ENCODE measurements around the gene CENPH. TPM values are rescaled to one million over a fixed set of nuclear protein-coding genes. Genes with fewer than 3 reads are reported as not detected.

Gene CENPH
- total and polyA plus RNA-seq, 2 of the 13 experiments (the other 11 are each of a cell fraction or from before 2014, with no cell fraction given) = 11.2 to 28.8 TPM

DNA sequence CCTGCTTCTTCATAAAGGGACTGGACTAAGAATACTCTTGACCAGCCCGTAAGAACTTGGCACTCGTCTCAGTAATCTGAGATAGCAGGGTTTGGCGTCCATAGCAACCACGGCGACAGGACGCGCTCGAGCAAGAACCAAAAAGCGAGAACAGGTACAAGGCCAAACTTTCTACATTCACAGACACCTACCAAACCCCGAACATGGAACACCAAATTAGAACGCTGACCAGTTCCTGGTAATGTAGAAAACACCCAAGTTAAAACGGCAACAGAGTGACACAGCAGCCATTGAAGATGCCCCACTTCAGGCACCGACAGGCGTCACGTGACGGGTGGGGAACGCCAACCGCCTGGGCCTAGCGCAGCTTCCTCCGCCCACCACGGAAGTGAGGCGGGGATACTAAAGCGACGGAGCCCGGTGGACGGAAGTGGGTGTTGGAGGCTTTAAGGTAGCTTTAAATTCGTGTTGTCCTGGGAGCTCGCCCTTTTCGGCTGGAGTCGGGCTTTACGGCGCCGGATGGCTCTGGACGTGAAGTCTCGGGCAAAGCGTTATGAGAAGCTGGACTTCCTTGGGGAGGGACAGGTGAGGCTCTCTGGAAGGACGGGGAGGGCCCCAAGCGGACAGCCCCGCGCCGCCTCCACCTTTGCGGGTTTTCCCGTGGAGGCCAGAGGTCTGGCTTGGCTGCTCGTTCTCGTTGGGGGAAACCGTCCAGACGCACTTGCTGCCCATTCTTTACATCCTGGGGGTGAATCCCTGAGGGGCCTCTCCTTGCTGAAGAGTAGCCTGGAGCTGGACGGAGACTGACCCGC lies 45.3 kb downstream of the CENPH start, which contains the start of gene CDK7 (continued):
- TF ChIP-seq ZNF770 (CRISPR knock-in tag; IDR thresholded peaks at IDR 0.05) (peak; percentile 81), FOXO1 (CRISPR knock-in tag; IDR thresholded peaks at IDR 0.05) (peak; percentile 12; the same call in 1 of the 2 replicates), ZZZ3 (CRISPR knock-in tag; IDR thresholded peaks at IDR 0.05; ENCODE audit: borderline replicate concordance) (no peak), ZNF678 (CRISPR knock-in tag; IDR thresholded peaks at IDR 0.05) (no peak), HOXA9 (CRISPR knock-in tag; IDR thresholded peaks at IDR 0.05; ENCODE audit: borderline replicate concordance) (no peak), NFYB (CRISPR knock-in tag; IDR thresholded peaks at IDR 0.05) (peak; percentile 68), SIN3A (IDR thresholded peaks at IDR 0.05; ENCODE audit: borderline replicate concordance, low read depth, low read length) (peak; percentile 99), ZNF839 (CRISPR knock-in tag; IDR thresholded peaks at IDR 0.05; ENCODE audit: borderline replicate concordance) (0 out of 2 replicates have a peak, but pooled peaks have one; percentile 60)
- TF ChIP-seq, protein P1, sequence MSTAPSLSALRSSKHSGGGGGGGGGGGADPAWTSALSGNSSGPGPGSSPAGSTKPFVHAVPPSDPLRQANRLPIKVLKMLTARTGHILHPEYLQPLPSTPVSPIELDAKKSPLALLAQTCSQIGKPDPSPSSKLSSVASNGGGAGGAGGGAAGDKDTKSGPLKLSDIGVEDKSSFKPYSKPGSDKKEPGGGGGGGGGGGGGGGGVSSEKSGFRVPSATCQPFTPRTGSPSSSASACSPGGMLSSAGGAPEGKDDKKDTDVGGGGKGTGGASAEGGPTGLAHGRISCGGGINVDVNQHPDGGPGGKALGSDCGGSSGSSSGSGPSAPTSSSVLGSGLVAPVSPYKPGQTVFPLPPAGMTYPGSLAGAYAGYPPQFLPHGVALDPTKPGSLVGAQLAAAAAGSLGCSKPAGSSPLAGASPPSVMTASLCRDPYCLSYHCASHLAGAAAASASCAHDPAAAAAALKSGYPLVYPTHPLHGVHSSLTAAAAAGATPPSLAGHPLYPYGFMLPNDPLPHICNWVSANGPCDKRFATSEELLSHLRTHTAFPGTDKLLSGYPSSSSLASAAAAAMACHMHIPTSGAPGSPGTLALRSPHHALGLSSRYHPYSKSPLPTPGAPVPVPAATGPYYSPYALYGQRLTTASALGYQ (CRISPR knock-in tag; IDR thresholded peaks at IDR 0.05) = no peak
- TF ChIP-seq, protein P2, sequence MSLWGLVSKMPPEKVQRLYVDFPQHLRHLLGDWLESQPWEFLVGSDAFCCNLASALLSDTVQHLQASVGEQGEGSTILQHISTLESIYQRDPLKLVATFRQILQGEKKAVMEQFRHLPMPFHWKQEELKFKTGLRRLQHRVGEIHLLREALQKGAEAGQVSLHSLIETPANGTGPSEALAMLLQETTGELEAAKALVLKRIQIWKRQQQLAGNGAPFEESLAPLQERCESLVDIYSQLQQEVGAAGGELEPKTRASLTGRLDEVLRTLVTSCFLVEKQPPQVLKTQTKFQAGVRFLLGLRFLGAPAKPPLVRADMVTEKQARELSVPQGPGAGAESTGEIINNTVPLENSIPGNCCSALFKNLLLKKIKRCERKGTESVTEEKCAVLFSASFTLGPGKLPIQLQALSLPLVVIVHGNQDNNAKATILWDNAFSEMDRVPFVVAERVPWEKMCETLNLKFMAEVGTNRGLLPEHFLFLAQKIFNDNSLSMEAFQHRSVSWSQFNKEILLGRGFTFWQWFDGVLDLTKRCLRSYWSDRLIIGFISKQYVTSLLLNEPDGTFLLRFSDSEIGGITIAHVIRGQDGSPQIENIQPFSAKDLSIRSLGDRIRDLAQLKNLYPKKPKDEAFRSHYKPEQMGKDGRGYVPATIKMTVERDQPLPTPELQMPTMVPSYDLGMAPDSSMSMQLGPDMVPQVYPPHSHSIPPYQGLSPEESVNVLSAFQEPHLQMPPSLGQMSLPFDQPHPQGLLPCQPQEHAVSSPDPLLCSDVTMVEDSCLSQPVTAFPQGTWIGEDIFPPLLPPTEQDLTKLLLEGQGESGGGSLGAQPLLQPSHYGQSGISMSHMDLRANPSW (CRISPR knock-in tag; IDR thresholded peaks at IDR 0.05; ENCODE audit: borderline replicate concordance) = peak; percentile 72; the same call in 1 of the 2 replicates
- TF ChIP-seq, protein P3, sequence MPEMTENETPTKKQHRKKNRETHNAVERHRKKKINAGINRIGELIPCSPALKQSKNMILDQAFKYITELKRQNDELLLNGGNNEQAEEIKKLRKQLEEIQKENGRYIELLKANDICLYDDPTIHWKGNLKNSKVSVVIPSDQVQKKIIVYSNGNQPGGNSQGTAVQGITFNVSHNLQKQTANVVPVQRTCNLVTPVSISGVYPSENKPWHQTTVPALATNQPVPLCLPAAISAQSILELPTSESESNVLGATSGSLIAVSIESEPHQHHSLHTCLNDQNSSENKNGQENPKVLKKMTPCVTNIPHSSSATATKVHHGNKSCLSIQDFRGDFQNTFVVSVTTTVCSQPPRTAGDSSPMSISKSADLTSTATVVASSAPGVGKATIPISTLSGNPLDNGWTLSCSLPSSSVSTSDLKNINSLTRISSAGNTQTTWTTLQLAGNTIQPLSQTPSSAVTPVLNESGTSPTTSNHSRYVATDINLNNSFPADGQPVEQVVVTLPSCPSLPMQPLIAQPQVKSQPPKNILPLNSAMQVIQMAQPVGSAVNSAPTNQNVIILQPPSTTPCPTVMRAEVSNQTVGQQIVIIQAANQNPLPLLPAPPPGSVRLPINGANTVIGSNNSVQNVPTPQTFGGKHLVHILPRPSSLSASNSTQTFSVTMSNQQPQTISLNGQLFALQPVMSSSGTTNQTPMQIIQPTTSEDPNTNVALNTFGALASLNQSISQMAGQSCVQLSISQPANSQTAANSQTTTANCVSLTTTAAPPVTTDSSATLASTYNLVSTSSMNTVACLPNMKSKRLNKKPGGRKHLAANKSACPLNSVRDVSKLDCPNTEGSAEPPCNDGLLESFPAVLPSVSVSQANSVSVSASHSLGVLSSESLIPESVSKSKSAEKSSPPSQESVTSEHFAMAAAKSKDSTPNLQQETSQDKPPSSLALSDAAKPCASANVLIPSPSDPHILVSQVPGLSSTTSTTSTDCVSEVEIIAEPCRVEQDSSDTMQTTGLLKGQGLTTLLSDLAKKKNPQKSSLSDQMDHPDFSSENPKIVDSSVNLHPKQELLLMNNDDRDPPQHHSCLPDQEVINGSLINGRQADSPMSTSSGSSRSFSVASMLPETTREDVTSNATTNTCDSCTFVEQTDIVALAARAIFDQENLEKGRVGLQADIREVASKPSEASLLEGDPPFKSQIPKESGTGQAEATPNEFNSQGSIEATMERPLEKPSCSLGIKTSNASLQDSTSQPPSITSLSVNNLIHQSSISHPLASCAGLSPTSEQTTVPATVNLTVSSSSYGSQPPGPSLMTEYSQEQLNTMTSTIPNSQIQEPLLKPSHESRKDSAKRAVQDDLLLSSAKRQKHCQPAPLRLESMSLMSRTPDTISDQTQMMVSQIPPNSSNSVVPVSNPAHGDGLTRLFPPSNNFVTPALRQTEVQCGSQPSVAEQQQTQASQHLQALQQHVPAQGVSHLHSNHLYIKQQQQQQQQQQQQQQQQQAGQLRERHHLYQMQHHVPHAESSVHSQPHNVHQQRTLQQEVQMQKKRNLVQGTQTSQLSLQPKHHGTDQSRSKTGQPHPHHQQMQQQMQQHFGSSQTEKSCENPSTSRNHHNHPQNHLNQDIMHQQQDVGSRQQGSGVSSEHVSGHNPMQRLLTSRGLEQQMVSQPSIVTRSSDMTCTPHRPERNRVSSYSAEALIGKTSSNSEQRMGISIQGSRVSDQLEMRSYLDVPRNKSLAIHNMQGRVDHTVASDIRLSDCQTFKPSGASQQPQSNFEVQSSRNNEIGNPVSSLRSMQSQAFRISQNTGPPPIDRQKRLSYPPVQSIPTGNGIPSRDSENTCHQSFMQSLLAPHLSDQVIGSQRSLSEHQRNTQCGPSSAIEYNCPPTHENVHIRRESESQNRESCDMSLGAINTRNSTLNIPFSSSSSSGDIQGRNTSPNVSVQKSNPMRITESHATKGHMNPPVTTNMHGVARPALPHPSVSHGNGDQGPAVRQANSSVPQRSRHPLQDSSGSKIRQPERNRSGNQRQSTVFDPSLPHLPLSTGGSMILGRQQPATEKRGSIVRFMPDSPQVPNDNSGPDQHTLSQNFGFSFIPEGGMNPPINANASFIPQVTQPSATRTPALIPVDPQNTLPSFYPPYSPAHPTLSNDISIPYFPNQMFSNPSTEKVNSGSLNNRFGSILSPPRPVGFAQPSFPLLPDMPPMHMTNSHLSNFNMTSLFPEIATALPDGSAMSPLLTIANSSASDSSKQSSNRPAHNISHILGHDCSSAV (CRISPR knock-in tag; IDR thresholded peaks at IDR 0.05; ENCODE audit: borderline replicate concordance) = no peak

Measured in HepG2 (cell line).